NCI-H748 (cell line): ENCODE results near the gene PMP22.
"Not testable (repeated sequence)": the region's sequence is repeated elsewhere in the genome, so short reads cannot be mapped to it uniquely, and the experiment has no call there.

ENCODE experiments used
- DNase-seq: peaks from one replicate; lab custom pipeline; 2025; ENCODE audit not compliant: unreplicated experiment; lab: John Stamatoyannopoulos, UW

PMP22 gene

GRCh38 chr17:15220785-15221184 is 44.3 kb downstream of the PMP22 start:
- no peak for DNase-seq

DNA sequence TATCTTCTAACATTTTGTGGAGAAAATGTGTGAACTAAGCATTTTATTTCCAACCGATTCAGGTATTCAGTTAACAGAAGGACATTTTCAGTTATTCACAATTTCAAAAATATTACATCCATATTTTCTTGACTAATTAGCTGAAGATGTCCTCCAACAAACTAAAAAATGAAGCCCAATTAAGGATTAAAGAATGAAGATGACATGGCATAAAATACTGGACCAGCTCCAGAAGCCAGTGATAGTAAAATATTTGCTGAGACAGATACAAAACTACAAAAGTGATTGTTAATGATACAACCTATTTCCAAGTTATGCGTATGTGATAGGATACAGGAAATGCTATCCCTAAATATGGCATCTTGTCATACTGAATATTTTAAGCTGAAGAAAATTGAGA is 48.6 kb downstream of the PMP22 start:
- no peak for DNase-seq

GRCh38 chr17:15213381-15214087 is 51.6 kb downstream of the PMP22 start:
- peak; percentile 7 for DNase-seq

GRCh38 chr17:15210247-15210646 is 54.9 kb downstream of the PMP22 start:
- DNase-seq: no peak

GRCh38 chr17:15203062-15203461 is 62.1 kb downstream of the PMP22 start:
- not testable (repeated sequence) for DNase-seq

GRCh38 chr17:15200574-15200973 is 64.6 kb downstream of the PMP22 start:
- not testable (repeated sequence) for DNase-seq

DNA sequence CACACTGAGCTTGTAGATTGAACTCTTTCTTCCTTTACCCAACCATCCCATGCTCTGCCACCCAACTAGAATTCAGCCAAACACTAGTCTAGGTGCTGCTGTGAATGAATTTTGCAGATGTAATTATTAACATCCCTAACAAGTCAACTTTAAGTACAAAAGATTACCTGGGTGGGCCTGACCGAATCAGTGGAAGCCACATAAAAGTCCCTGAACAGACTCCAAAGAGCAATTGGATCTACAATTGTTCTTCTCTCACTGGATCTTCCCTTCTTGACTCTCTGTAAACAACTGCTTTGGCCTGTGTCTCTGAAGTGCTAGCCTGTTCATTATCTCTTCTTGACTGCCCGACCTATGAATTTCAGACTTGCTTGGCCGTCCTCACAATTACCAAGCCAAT is 67.9 kb downstream of the PMP22 start:
- DNase-seq: no peak

DNA sequence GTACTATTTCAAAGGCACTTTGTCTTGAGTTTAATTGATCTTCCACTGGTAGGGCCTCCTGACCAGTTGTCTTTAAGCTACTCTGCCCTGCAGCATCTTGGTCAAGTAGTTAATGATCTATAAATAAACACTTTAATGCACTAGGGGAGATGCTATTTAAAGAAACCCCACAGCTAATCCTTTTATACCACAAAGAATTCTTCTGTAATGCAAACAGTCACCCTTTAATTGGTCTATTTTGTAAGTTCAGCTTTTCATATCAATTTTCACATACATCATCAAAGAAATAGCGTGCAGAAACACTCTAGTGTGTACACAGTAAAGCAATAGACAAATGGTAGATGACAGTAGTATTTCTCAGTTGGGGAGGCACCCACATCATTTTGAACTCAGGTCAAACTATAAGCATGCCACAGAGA is 70.3 kb downstream of the PMP22 start:
- peak; percentile 72 for DNase-seq

GRCh38 chr17:15185625-15185991 is 79.5 kb downstream of the PMP22 start:
- no peak for DNase-seq

- DNase-seq: no peak
Measured at GRCh38 chr17:15184872-15185624, 80.1 kb downstream of the PMP22 start.

GRCh38 chr17:15181816-15182215 is 83.3 kb downstream of the PMP22 start:
- DNase-seq: no peak

GRCh38 chr17:15181333-15181732 is 83.8 kb downstream of the PMP22 start:
- no peak for DNase-seq

GRCh38 chr17:15180121-15180561 is 85.0 kb downstream of the PMP22 start:
- DNase-seq: no peak
